Calu3 (cell line): Measurements from ENCODE around the gene PIEZO1. TPM values are rescaled to one million over a fixed set of nuclear protein-coding genes. Genes with fewer than 3 reads are reported as not detected.

Experiments used
- BruUV-seq: library from RNA; stranded (reverse); fragments of 400-500 nt; replicated peaks from 2 replicates; lab custom pipeline; 2021; lab: Mats Ljungman, UMichigan
- CTCF ChIA-PET: fragments of 300-600 bp; sonication (Branson Sonifier 250); formaldehyde crosslinking; loops from one replicate; lab custom pipeline; 2022; ENCODE audit warnings: antibody characterized with exemption; lab: Charles Lee
- DNase-seq: peaks from one replicate; pipeline ENCODE4 v3.0.0; 2022
- H3K27ac Mint-ChIP-seq: one replicate; pipeline ENCODE4 v1.8.0; 2022; ENCODE audit warnings: mixed read lengths; ENCODE audit not compliant: unreplicated experiment
- H3K27me3 Mint-ChIP-seq: one replicate; pipeline ENCODE4 v1.8.0; 2022; ENCODE audit warnings: mixed read lengths; ENCODE audit not compliant: unreplicated experiment
- H3K36me3 Mint-ChIP-seq: one replicate; pipeline ENCODE4 v1.8.0; 2022; ENCODE audit warnings: mild to moderate bottlenecking, moderate library complexity, mixed read lengths; ENCODE audit not compliant: insufficient read depth, unreplicated experiment
- H3K4me1 Mint-ChIP-seq: one replicate; pipeline ENCODE4 v1.8.0; 2022; ENCODE audit warnings: mild to moderate bottlenecking, low read depth, mixed read lengths; ENCODE audit not compliant: unreplicated experiment
- H3K4me3 Mint-ChIP-seq: one replicate; pipeline ENCODE4 v1.8.0; 2022; ENCODE audit warnings: mild to moderate bottlenecking, low read depth, moderate library complexity, mixed read lengths; ENCODE audit not compliant: unreplicated experiment
- H3K9me3 Mint-ChIP-seq: one replicate; pipeline ENCODE4 v1.8.0; 2022; ENCODE audit warnings: low read depth, mixed read lengths; ENCODE audit not compliant: unreplicated experiment
- CTCF ChIP-seq: fragments of 200-600 bp; IDR thresholded peaks from one replicate; pipeline ENCODE4 v1.8.0; 2022; ENCODE audit warnings: antibody characterized with exemption; ENCODE audit not compliant: unreplicated experiment
- intact Hi-C: fragments of 100-400 bp; cut with micrococcal nuclease; formaldehyde crosslinking; loops from one replicate; pipeline ENCODE4 v1.10.0; 2022; ENCODE audit not compliant: unreplicated experiment
- total RNA-seq: library from RNA; stranded (reverse); gene quantifications from 2 replicates; pipeline ENCODE4 v1.2.3, GENCODE V29; 2022

PIEZO1 gene
- total RNA-seq, 1 experiment from 2014 or later, result 199 TPM

DNA sequence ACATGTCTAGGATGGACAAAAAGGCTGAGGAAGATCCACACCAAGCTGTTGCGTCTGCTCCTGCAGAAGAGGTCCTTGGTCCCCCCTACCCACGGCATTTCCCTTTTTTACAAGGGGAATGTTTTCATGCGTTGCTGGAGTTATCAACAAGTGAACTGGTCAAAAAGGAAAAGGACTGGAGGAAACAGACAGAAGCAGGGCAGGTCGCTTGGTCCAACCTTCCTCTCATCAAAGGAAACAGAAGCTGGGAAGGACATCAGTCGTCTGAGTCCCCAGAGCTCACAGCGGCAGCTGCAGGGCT lies 26.1 kb downstream of the PIEZO1 start:
- DNase-seq, result no peak
- no peak overlapping the region for H3K27ac Mint-ChIP-seq
- H3K36me3 Mint-ChIP-seq, result peaks cover 27% of the 10 kb centered on the region
- no peaks in the 10 kb centered on the region for H3K9me3 Mint-ChIP-seq
- CTCF ChIA-PET, result interaction anchor here (1.3 kb wide), 1 partner anchor 15 kb away, joined by 3 read pairs; no protein-coding TSS in a partner anchor
- H3K4me3 Mint-ChIP-seq, result no peak overlapping the region
- peaks cover 49% of the 10 kb centered on the region for H3K4me1 Mint-ChIP-seq
- BruUV-seq, result no TSS peak
- intact Hi-C loops, result no loop called here
- no peak for TF ChIP-seq CTCF
- no peaks in the 10 kb centered on the region for H3K27me3 Mint-ChIP-seq

DNA sequence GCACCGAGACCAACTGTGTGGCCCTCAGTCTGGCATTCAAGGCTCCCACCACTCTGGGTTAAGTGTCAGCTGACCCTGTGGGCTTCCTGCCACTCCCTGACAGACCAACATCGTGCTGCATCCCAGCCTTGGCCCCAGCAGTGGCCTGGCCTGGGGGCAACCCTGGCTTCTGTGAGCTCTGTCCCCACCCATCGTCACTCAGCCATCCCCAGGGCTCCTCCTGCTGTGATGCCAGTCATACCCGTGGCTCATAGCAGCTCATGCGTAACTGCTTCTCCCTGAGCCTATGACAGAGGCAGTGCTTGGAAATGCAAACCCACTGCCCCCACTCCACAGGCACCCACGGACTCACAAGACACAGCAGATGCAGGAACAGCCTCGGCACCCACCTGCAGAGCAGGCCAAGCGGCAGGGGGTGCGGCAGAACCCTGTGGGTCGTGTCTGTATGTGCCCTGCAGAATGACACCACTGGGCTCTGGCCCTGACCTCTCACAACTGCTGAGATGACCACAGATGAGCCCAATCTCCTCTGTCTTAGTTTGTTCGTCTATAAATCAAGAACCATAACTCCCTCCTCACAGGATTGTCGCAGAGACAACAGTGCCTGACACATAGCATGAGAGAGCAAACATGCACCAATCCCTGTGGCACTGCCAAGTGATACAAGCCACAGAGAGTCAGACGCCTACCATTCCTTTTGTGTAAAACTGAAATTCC lies 26.6 kb downstream of the PIEZO1 start:
- no peaks in the 10 kb centered on the region for H3K9me3 Mint-ChIP-seq
- CTCF ChIA-PET, result interaction anchor here (0.5 to 1.3 kb wide), 2 partner anchors 15 to 20 kb away, joined by 3 read pairs; no protein-coding TSS in a partner anchor
- no TSS peak for BruUV-seq
- H3K36me3 Mint-ChIP-seq, result peaks cover 21% of the 10 kb centered on the region
- intact Hi-C loops, result no loop called here
- no peak overlapping the region for H3K27ac Mint-ChIP-seq
- H3K4me3 Mint-ChIP-seq, result no peak overlapping the region
- no peaks in the 10 kb centered on the region for H3K27me3 Mint-ChIP-seq
- H3K4me1 Mint-ChIP-seq, result peaks cover 44% of the 10 kb centered on the region
- DNase-seq, result no peak
- no peak for TF ChIP-seq CTCF

DNA sequence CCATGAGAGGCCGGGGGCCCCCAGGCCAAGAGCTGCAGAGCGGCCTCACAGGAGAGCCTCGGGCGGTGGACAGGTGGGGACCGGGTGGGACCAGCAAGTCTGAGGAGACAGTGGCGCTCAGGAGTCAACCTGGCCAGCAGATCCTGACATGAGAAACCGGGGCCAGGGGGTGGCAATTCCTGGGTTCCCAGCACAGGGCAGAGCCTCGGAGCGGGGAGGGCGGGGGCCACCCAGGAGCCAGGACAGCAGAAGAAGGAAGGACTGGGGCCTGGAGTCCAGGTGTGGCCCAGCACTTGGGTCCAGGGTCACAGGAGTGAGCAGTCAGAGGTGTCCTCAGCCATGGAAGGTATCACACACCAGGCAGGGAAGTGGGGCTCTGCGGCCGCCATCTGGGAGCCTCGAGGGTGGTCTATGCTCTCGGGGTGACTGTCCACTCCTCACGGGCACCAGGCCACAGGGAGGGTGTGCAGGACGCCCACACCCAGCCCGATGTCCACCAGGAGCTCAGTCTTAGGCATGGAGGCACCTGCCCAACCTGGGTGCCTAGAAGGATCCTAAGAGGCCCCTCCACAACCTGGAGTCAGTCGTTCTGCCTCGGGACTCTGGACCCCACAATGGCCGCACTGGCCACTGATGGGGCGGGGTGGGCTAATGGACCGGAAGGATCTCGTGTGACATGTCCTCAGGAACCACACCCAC lies 29.1 kb downstream of the PIEZO1 start:
- DNase-seq, result no peak
- intact Hi-C loops, result no loop called here
- no peaks in the 10 kb centered on the region for H3K27me3 Mint-ChIP-seq
- no peak overlapping the region for H3K4me3 Mint-ChIP-seq
- peaks cover 26% of the 10 kb centered on the region for H3K36me3 Mint-ChIP-seq
- no peak overlapping the region for H3K27ac Mint-ChIP-seq
- CTCF ChIA-PET, result interaction anchor here (1.0 to 1.2 kb wide), 2 partner anchors 19 to 28 kb away, joined by 3 to 7 read pairs; no protein-coding TSS in a partner anchor
- no peaks in the 10 kb centered on the region for H3K9me3 Mint-ChIP-seq
- no TSS peak for BruUV-seq
- H3K4me1 Mint-ChIP-seq, result peaks cover 36% of the 10 kb centered on the region
- TF ChIP-seq CTCF, result no peak

- CTCF ChIA-PET, result interaction anchor here (1.0 to 1.2 kb wide), 2 partner anchors 18 to 29 kb away, joined by 3 to 7 read pairs; no protein-coding TSS in a partner anchor
- peak; percentile 54 for DNase-seq
- intact Hi-C loops, result no loop called here
- Mint-ChIP-seq H3K27me3 (no peaks in the 10 kb centered on the region), H3K4me3 (no peak overlapping the region), H3K9me3 (no peaks in the 10 kb centered on the region), H3K36me3 (peaks cover 24% of the 10 kb centered on the region), H3K4me1 (peaks cover 29% of the 10 kb centered on the region), H3K27ac (no peak overlapping the region)
- BruUV-seq, result no TSS peak
- peak; percentile 38 for TF ChIP-seq CTCF
Observed at GRCh38 chr16:88754912-88755744, 29.9 kb downstream of the PIEZO1 start.
